ENCODE data around the gene CDC20B. TPM values are rescaled to one million over a fixed set of nuclear protein-coding genes. Genes with fewer than 3 reads are reported as not detected.

Gene CDC20B
- total and polyA plus RNA-seq, 4 donors: 0.28 to 5.7 (median 0.92) TPM

DNA sequence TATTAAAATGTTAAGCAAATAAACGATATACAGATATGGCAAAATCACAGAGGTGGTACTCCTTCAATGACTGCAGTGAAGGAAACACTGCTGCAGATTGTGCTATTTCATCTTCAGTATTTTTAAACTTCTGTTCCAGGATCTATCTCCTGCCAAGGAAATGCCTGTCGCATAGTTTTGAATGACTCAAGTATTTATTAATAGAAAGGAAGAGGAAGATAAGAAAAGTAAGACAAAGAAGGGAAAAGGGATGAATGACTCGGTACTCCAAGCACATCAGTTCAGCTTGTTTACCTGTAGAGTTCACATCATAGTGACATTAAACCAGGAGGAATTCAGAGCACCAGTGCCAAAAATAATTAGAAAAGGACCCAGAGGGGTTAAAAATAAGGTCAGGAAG, 18.1 kb downstream of the CDC20B start:
- Histone ChIP-seq H3K27ac (ENCODE audit: low read depth in 1 of 2, low read length in 1 of 2) (no peak overlapping the region), H3K27me3 (ENCODE audit: control insufficient read depth in 3 of 3, insufficient read depth in 3 of 3, low read length in 2 of 3) (no peaks in the 10 kb centered on the region), H3K9me3 (ENCODE audit: control insufficient read depth in 4 of 4, insufficient read depth in 3 of 4, low read length in 3 of 4) (peaks cover 0 to 3% (median 0%) of the 10 kb centered on the region in 4 donors), H3K9ac (ENCODE audit: insufficient read depth in 1 of 2, low read length in 2 of 2) (no peak overlapping the region), H3K4me1 (ENCODE audit: control insufficient read depth in 5 of 5, insufficient read depth in 5 of 5, low read length in 5 of 5) (peaks cover 0 to 6% (median 0%) of the 10 kb centered on the region in 5 donors), H3K4me3 (no peak overlapping the region), H3K36me3 (ENCODE audit: control insufficient read depth in 4 of 4, insufficient read depth in 4 of 4, low read length in 4 of 4) (no peaks in the 10 kb centered on the region)
- TF ChIP-seq, protein P1, sequence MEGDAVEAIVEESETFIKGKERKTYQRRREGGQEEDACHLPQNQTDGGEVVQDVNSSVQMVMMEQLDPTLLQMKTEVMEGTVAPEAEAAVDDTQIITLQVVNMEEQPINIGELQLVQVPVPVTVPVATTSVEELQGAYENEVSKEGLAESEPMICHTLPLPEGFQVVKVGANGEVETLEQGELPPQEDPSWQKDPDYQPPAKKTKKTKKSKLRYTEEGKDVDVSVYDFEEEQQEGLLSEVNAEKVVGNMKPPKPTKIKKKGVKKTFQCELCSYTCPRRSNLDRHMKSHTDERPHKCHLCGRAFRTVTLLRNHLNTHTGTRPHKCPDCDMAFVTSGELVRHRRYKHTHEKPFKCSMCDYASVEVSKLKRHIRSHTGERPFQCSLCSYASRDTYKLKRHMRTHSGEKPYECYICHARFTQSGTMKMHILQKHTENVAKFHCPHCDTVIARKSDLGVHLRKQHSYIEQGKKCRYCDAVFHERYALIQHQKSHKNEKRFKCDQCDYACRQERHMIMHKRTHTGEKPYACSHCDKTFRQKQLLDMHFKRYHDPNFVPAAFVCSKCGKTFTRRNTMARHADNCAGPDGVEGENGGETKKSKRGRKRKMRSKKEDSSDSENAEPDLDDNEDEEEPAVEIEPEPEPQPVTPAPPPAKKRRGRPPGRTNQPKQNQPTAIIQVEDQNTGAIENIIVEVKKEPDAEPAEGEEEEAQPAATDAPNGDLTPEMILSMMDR (IDR thresholded peaks at IDR 0.05; ENCODE audit: control extremely low read depth, extremely low read depth): no peak
- DNase-seq (no peak), ATAC-seq (ENCODE audit: insufficient read depth, low FRiP score) (no peak)
- 26 to 27% methylated on average over 3 of the region's 3 CpGs for WGBS, 2 donors

DNA sequence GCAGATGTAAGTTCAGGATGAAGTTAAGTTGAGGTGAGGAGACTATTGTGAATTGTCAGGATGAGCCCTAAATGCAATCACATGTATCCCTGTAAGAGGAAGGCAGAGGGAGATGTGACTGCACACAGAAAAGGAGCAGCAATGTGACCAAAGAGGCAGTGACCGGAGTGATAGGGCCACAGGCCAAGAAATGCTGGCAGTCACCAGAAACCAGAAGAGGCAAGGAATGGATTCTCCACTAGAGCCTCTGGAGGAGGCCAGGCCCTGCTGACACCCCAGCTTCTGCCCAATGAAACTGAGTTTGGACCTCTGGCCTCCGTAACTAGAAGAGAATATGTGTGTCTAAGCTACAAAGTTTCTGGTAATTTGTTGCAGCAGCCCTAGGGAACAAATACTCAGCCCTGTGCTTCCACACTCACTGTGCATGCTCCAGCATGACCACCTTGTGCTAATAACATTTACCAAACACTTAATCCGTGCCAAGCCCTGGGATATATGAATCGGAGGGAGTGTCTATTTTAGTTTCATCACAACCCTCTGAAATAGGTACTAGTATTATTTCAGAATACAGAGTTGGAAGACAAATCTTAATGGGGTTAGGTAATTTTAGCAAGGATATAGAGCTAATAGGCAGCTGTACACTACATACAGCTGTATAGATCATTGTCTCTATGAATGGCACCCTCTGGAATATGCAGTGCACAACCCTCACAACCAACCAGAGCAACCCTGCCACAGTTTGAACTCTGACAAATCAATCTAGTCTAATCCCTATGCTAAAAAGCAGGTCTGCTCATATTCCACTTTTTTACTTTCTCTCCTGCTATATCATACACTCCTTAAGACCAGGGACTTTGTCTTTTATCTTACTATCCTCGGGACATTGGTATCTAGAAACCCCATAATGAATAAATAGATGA, 20.8 kb downstream of the CDC20B start:
- TF ChIP-seq, protein P1 (IDR thresholded peaks at IDR 0.05; ENCODE audit: control extremely low read depth, extremely low read depth): no peak
- Histone ChIP-seq H3K9me3 (ENCODE audit: control insufficient read depth in 4 of 4, insufficient read depth in 3 of 4, low read length in 3 of 4) (peaks cover 0 to 3% (median 0%) of the 10 kb centered on the region in 4 donors), H3K27ac (ENCODE audit: low read depth in 1 of 2, low read length in 1 of 2) (no peak overlapping the region), H3K4me3 (no peak overlapping the region), H3K27me3 (ENCODE audit: control insufficient read depth in 3 of 3, insufficient read depth in 3 of 3, low read length in 2 of 3) (no peaks in the 10 kb centered on the region), H3K9ac (ENCODE audit: insufficient read depth in 1 of 2, low read length in 2 of 2) (no peak overlapping the region), H3K36me3 (ENCODE audit: control insufficient read depth in 4 of 4, insufficient read depth in 4 of 4, low read length in 4 of 4) (no peaks in the 10 kb centered on the region), H3K4me1 (ENCODE audit: control insufficient read depth in 5 of 5, insufficient read depth in 5 of 5, low read length in 5 of 5) (peaks cover 0 to 6% (median 0%) of the 10 kb centered on the region in 5 donors)
- DNase-seq (no peak), ATAC-seq (ENCODE audit: insufficient read depth, low FRiP score) (no peak)
- WGBS, 2 donors: 65 to 66% methylated on average over 5 of the region's 5 CpGs

DNA sequence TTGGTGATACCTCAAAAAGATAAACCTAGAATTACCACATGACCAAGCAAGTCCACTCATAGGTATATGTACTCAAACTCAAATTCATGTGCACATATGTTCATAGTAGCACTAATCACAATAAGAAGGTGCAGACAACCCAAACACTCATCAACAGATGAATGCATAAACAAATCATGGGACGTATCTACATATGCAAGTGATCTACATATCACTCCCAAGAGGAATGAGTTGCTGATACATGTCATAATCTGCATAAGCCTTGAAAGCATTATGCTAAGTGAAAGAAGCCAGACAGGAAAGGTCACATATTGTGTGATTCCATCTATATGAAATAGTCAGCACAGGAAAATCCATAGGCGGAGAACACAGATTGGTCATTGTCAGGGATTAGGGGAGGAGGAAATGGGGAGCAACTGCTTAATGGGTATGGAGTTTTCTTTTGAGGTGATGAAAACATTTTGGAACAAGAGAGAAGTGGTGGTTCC, 23.6 kb downstream of the CDC20B start:
- Histone ChIP-seq H3K27ac (ENCODE audit: low read depth in 1 of 2, low read length in 1 of 2) (no peak overlapping the region), H3K9ac (ENCODE audit: insufficient read depth in 1 of 2, low read length in 2 of 2) (no peak overlapping the region), H3K4me1 (ENCODE audit: control insufficient read depth in 5 of 5, insufficient read depth in 5 of 5, low read length in 5 of 5) (peaks cover 0 to 4% (median 0%) of the 10 kb centered on the region in 5 donors), H3K27me3 (ENCODE audit: control insufficient read depth in 3 of 3, insufficient read depth in 3 of 3, low read length in 2 of 3) (no peaks in the 10 kb centered on the region), H3K4me3 (no peak overlapping the region), H3K36me3 (ENCODE audit: control insufficient read depth in 4 of 4, insufficient read depth in 4 of 4, low read length in 4 of 4) (no peaks in the 10 kb centered on the region), H3K9me3 (ENCODE audit: control insufficient read depth in 4 of 4, insufficient read depth in 3 of 4, low read length in 3 of 4) (no peaks in the 10 kb centered on the region)
- ATAC-seq (ENCODE audit: insufficient read depth, low FRiP score): no peak
- DNase-seq: no peak
- TF ChIP-seq, protein P1 (IDR thresholded peaks at IDR 0.05; ENCODE audit: control extremely low read depth, extremely low read depth): no peak
- 54 to 83% methylated on average over 2 of the region's 2 CpGs for WGBS, 2 donors
